ENCODE data around the gene GNA14. TPM values are rescaled to one million over a fixed set of nuclear protein-coding genes. Genes with fewer than 3 reads are reported as not detected.

The GNA14 gene
- total and polyA plus RNA-seq, 2 donors (not counting 3 experiments of a cell fraction or from before 2014, with no cell fraction given), result 2.1 to 3.3 TPM

GRCh38 chr9:77649109-77649812 lies 1.1 kb upstream of the GNA14 start:
- peaks cover 1 to 6% of the 10 kb centered on the region in 2 experiments for H3K27me3 ChIP-seq (ENCODE audit: control insufficient read depth in 2 of 2, insufficient read depth in 2 of 2, low read length in 2 of 2)
- no peaks in the 10 kb centered on the region for H3K9me1 ChIP-seq (replicated peaks; ENCODE audit: control insufficient read depth, extremely low read depth, insufficient read depth, low read length)
- no TSS peak for BruUV-seq (replicated peaks)
- H3K79me2 ChIP-seq (ENCODE audit: control insufficient read depth, insufficient read depth, low read length), result no peaks in the 10 kb centered on the region
- intact Hi-C loops (cut with micrococcal nuclease) (loop anchor here (1.0 to 10.0 kb wide), 6 partner anchors 60 to 476 kb away; no protein-coding TSS in a partner anchor), dilution Hi-C loops (cut with MboI; ENCODE audit: extremely low pct_ligation_motif_present, low sequenced_read_pairs) (no loop called here)
- H3K9ac ChIP-seq (replicated peaks; ENCODE audit: extremely low read depth, insufficient read depth, low read length), result no peak overlapping the region
- H2AFZ ChIP-seq (ENCODE audit: low read depth, low read length), result peak overlapping the region; percentile 70
- peak; percentile 41 for DNase-seq (ENCODE audit: low read depth, low spot score)
- POLR2A ChIA-PET, result no interaction called here
- no peaks in the 10 kb centered on the region for H4K20me1 ChIP-seq (replicated peaks; ENCODE audit: control insufficient read depth, extremely low read depth, insufficient read depth, low read length)
- H3K4me2 ChIP-seq (ENCODE audit: insufficient read depth, low read length), result peak overlapping the region; percentile 93
- H3K9me3 ChIP-seq (replicated peaks; ENCODE audit: control insufficient read depth, insufficient read depth, low read length), result no peaks in the 10 kb centered on the region
- peaks cover 18% of the 10 kb centered on the region for H3K4me1 ChIP-seq (ENCODE audit: control insufficient read depth, extremely low read depth, insufficient read depth, low read length)
- peak; percentile 20 to 39 for TF ChIP-seq CTCF (IDR thresholded peaks at IDR 0.05; ENCODE audit: extremely low read depth in 1 of 2, insufficient read depth in 1 of 2, low read depth in 1 of 2, low read length in 2 of 2)
- no peak for TF ChIP-seq MAX (IDR thresholded peaks at IDR 0.05; ENCODE audit: insufficient read depth, insufficient read length)
- no peak overlapping the region for H3K27ac ChIP-seq (ENCODE audit: insufficient read depth, low read depth, low read length)
- CTCF ChIA-PET, result interaction anchor here (0.6 to 6.9 kb wide), 36 partner anchors 9 to 516 kb away, joined by 3 to 97 read pairs (median 4); no protein-coding TSS in a partner anchor
- FAIRE-seq, result peak; percentile 70
- no peaks in the 10 kb centered on the region for H3K36me3 ChIP-seq (ENCODE audit: control insufficient read depth in 2 of 2, extremely low read depth in 1 of 2, insufficient read depth in 2 of 2, low read length in 2 of 2)
- H3K4me3 ChIP-seq (replicated peaks in 1 of 3; ENCODE audit: insufficient read depth in 1 of 3, low read depth in 1 of 3, low read length in 3 of 3), result peak overlapping the region in 1 of 3 experiments; percentile 69
